ENCODE results near the gene ACP5.
"Not testable (repeated sequence)": the region's sequence is repeated elsewhere in the genome, so short reads cannot be mapped to it uniquely, and the experiment has no call there.

ACP5 gene

GRCh38 chr19:11578258-11579142, 1.1 kb upstream of the ACP5 start:
- DNase-seq (ENCODE audit: low read depth in 2 of 2) = no peak

- no peak for DNase-seq (ENCODE audit: low read depth in 2 of 2)
Observed at GRCh38 chr19:11576227-11576626, 1.2 kb downstream of the ACP5 start.

- no peak for DNase-seq (ENCODE audit: low read depth in 2 of 2)
Observed at GRCh38 chr19:11574689-11575088, 2.8 kb downstream of the ACP5 start.

- DNase-seq (ENCODE audit: low read depth in 2 of 2) = not testable (repeated sequence)
Observed at GRCh38 chr19:11573763-11574162, 3.7 kb downstream of the ACP5 start.

GRCh38 chr19:11573354-11573753, 4.1 kb downstream of the ACP5 start:
- DNase-seq (ENCODE audit: low read depth in 2 of 2) = not testable (repeated sequence)

- no peak for DNase-seq (ENCODE audit: low read depth in 2 of 2)
Observed at GRCh38 chr19:11570039-11570462, 7.4 kb downstream of the ACP5 start.

- DNase-seq (ENCODE audit: low read depth in 2 of 2) = no peak
Observed at GRCh38 chr19:11566164-11566563, 11.3 kb downstream of the ACP5 start.

GRCh38 chr19:11565649-11565980, 11.8 kb downstream of the ACP5 start:
- DNase-seq (ENCODE audit: low read depth in 2 of 2) = not testable (repeated sequence)

GRCh38 chr19:11564082-11564807, 13.2 kb downstream of the ACP5 start:
- not testable (repeated sequence) for DNase-seq (ENCODE audit: low read depth in 2 of 2)

GRCh38 chr19:11563532-11563931, 13.9 kb downstream of the ACP5 start:
- no peak for DNase-seq (ENCODE audit: low read depth in 2 of 2)

- peak in 1 of 2 donors; percentile 35 for DNase-seq (ENCODE audit: low read depth in 2 of 2)
Observed at GRCh38 chr19:11560404-11561051, 16.9 kb downstream of the ACP5 start.

GRCh38 chr19:11558881-11559828, 18.3 kb downstream of the ACP5 start, which contains the start of gene ELOF1:
TSS of gene ELOF1 (minus strand) at chr19:11559230. CDS start at chr19:11554347, 4,883 bp downstream.
- DNase-seq (ENCODE audit: low read depth in 2 of 2) = peak; percentile 88 to 93

GRCh38 chr19:11556634-11557420, 20.6 kb downstream of the ACP5 start:
- DNase-seq (ENCODE audit: low read depth in 2 of 2) = no peak

- no peak for DNase-seq (ENCODE audit: low read depth in 2 of 2)
Observed at GRCh38 chr19:11555246-11555645, 22.2 kb downstream of the ACP5 start.

- DNase-seq (ENCODE audit: low read depth in 2 of 2) = no peak
Observed at GRCh38 chr19:11554160-11554559, 23.3 kb downstream of the ACP5 start.

- DNase-seq (ENCODE audit: low read depth in 2 of 2) = no peak
Observed at GRCh38 chr19:11552666-11553372, 24.6 kb downstream of the ACP5 start.

- DNase-seq (ENCODE audit: low read depth in 2 of 2) = no peak
Observed at GRCh38 chr19:11551603-11552235, 25.7 kb downstream of the ACP5 start.

GRCh38 chr19:11550265-11550664, 27.2 kb downstream of the ACP5 start:
- DNase-seq (ENCODE audit: low read depth in 2 of 2) = no peak

- no peak for DNase-seq (ENCODE audit: low read depth in 2 of 2)
Observed at GRCh38 chr19:11549386-11549953, 28.0 kb downstream of the ACP5 start.

Measured in stimulated activated CD8-positive, alpha-beta memory T cell treated with anti-CD3 and anti-CD28 coated beads, Interleukin-2, amount 100 ng/mL, for 1 hour (primary cell).